MV-4-11 (cell line): ENCODE measurements around the gene ARHGAP11B.
"Not testable (repeated sequence)": the region's sequence is repeated elsewhere in the genome, so short reads cannot be mapped to it uniquely, and the experiment has no call there.

Source experiments
- DNase-seq: peaks from one replicate; lab custom pipeline; 2025; lab: John Stamatoyannopoulos, UW

ARHGAP11B gene

DNA sequence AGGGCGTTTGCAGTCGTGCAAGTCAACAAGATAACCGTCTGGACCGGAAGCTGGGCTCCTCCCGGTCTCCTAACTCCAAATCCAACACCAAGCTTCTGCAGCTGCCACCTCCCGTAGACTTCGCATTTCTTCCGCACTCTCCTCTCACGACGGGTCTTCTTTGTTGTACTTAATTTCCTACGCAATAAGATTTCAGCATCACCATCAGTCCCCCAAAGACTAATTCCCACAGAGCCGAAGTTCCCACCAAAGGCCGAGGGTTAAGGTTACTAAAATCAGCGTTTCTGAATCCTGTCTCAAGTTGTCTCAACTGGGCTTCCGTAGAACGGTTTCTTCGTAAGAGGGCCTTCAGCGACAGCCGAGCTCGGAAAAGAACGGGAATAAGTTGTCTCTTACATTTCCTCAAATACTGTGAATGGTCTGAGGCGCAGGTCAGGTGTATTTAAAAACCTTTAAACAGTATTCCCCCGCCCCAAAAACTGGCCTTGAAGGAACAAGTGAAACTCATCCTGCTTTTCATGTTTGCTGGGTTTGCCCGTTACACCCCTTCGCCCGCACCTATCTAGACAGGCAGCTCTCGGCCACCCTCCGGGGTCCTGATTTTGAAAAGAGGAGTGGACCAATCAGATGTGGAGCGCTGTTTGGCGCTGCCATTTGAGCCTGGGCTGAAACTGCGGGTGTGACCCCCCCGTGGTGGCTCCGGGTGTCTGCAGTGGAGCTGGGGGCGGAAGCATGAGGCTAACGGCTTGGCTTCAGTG, at the start of gene ARHGAP11B:
ARHGAP11B (plus strand) TSS at position 693 of the 758 bp plus-strand sequence.
- DNase-seq: not testable (repeated sequence)

GRCh38 chr15:30579394-30579970, 46.4 kb upstream of the ARHGAP11B start:
- not testable (repeated sequence) for DNase-seq

- DNase-seq: not testable (repeated sequence)
Observed at GRCh38 chr15:30580716-30581115, 45.2 kb upstream of the ARHGAP11B start.

GRCh38 chr15:30598953-30599352, 27.0 kb upstream of the ARHGAP11B start:
- not testable (repeated sequence) for DNase-seq

- DNase-seq: not testable (repeated sequence)
Observed at GRCh38 chr15:30603796-30604195, 22.1 kb upstream of the ARHGAP11B start, which contains the start of gene GOLGA8H. TSS of gene GOLGA8H (plus strand) at chr15:30604028. CDS start at chr15:30604126, 98 bp downstream.

DNA sequence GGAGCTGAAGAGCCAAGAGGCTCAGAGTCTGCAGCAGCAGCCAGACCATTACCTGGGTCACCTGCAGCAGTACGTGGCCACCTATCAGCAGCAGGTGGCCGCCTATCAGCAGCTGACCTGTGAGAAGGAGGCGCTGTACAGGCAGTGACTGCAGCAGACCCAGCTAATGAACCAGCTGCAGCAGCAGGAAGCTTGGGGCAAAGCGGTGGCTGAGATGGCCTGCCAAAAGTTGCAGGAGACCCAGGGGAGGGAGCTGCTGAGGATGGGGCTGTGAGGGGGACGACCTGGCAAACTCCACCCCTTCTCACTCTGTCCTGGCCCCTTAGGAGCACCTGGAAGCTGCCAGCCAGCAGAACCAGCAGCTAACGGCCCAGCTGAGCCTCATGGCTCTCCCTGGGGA, 13.7 kb upstream of the ARHGAP11B start:
- not testable (repeated sequence) for DNase-seq

DNA sequence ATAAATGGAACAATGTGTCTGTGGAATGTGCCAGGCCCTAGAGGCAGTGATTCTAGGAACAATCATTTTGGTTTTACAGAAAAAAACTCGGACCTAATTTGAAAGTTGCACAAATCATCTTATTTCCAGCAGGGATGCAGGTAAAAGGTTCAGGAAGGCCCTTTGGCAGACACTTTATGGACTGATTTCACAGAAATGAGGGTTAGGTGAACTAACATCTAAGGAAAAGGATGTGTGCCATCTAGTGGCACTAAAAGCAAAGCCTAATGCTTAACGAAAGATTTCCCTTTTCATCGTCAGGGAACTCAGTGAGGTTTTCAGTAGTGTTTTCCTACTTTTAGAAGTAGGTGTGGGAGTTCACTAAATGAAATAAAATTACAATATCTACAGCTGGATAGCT, 4.6 kb upstream of the ARHGAP11B start:
- DNase-seq: not testable (repeated sequence)

GRCh38 chr15:30626194-30626565, 252 bp downstream of the ARHGAP11B start:
- not testable (repeated sequence) for DNase-seq

DNA sequence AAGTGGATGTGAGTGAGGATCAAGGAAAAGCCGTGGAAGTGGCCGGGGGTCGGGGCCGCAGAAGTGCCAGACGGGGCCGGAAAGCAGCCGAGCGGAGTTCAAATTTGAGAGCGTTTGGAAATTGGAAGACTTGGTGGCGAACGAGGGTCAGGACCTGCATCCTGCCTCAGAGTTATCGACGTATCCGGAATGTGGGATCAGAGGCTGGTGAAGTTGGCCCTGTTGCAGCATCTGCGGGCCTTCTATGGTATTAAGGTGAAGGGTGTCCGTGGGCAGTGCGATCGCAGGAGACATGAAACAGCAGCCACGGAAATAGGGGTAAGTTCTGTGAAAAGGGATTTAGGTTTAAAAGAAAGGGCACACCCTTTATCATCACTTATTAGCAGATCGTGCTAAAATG, 704 bp downstream of the ARHGAP11B start:
- DNase-seq: not testable (repeated sequence)

DNA sequence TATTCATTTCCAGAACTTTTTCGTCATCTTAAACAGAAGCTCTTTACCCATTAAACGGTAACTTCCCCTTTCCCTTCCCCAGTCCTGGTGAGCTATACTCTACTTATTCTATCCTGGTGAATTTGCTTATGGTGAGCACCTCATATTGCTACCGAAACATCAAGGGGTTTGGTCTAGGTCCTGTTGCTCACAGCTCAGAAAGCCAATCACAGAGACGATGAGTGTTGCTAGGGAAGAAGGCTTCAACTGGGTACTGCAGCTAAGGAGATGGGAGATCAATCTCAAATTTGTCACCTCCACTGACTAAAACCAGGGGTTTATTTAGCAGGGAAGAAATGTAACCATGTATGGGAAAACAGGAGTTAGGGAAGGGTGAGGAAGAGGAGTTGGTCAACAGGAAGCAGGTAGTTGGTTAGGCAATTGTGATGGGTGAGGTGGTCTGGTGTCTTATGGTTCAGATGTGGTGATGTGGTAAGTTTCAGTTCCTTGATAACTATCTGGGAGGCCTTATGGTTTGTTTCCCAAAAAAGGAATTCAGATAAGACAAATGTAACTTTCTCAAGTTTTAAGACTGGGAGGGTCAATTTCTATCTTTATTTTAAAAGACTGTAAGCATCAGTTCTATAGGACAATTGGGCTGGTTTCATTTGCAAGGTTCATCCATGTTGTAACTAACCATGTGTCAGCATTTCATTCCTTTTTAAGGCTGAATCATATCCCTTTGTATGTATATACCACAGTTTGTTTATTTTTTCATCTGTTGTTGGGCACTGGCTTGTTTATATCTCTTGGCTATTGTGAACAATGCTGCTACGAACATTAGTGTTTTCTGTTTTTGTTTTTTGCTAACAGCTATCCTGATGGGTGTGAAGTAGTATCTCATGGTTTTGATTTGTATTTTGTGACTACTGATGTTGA, 24.3 kb downstream of the ARHGAP11B start:
- DNase-seq: peak; percentile 80

- DNase-seq: not testable (repeated sequence)
Observed at GRCh38 chr15:30661154-30661553, 35.2 kb downstream of the ARHGAP11B start.

GRCh38 chr15:30669621-30670020, 43.7 kb downstream of the ARHGAP11B start:
- not testable (repeated sequence) for DNase-seq

DNA sequence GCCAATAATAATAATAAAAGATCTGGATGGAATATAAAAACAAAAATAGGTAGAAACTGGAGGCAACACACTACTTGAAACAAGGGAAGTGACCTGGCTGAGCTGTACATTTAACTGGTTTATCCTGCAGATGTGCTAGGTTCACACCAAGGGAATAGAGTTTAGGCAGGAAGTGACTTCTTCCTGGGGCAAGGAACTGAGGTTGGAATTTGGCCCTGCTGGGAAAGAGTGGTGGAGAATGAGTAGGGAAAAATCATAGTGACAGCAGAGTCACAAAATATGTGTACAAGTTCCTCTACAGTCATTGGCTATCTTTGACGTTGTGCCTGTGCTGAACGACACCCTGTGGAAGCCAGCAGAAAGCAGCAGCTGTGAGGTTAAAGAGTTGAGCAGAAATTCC, 44.1 kb downstream of the ARHGAP11B start:
- DNase-seq: no peak

- DNase-seq: no peak
Observed at GRCh38 chr15:30671309-30671708, 45.4 kb downstream of the ARHGAP11B start.

DNA sequence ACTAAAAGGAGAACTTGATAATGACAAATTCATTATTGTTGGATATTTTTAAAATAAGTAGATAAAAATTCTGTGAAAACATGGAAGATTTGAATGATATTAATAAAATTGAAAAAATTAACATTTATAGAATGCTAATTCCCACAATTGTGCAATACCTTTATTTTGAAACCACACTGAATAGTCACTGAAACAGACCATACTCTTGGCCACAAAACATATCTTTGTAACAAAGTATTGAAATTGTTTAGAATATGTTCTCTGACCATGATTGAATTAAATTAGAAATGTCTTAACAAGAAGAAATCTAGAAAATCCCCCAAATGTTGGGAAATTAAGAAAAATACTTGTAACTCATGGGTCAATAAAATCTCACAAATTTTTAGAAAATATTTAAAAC, 49.2 kb downstream of the ARHGAP11B start:
- DNase-seq: no peak

GRCh38 chr15:30675891-30676290, 50.0 kb downstream of the ARHGAP11B start:
- not testable (repeated sequence) for DNase-seq

DNA sequence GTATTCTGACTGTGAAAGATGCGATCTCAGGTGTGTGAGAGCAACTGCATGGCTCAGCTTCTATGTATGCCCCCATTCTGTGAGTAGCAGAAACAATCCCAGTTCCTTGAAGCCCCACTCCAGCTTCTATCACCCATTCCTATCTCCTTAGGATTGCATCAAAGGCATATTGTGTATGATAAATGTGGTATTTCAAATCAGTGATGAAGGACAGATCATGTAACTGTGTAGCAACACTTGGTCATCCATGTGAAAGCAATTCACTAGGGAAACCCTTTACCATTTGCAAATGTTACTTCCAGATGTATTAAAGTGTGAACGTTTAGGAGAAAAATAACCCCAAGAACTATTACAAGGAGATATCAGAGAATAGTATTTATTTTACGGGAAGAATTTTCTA, 55.1 kb downstream of the ARHGAP11B start:
- not testable (repeated sequence) for DNase-seq

- DNase-seq: peak; percentile 82
Observed at GRCh38 chr15:30685709-30686285, 59.9 kb downstream of the ARHGAP11B start.

- DNase-seq: not testable (repeated sequence)
Observed at GRCh38 chr15:30686651-30687050, 60.7 kb downstream of the ARHGAP11B start.
